Measurements from ENCODE around the gene FAAP100.

Gene FAAP100

GRCh38 chr17:81576621-81577277 is 24.6 kb upstream of the FAAP100 start:
- no peak for DNase-seq

DNA sequence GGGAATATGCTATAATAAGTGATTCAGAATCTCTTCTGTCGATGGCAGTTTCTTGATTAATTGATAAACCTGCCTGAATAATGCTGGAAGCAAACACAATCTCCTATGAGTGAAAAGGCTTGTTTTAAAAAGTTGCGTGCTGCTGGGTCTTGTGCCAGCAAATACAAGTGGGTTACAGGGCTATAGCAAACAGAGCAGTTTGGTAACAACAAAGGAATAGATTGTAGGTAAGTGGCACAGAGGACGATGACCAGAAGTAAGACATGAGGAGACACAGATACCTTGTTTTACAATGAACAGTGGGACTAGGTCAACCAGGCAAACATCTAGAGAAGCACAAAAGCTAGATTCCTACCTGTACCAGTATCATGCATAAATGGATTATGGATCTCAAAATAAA is 23.7 kb upstream of the FAAP100 start:
- no peak for DNase-seq

DNA sequence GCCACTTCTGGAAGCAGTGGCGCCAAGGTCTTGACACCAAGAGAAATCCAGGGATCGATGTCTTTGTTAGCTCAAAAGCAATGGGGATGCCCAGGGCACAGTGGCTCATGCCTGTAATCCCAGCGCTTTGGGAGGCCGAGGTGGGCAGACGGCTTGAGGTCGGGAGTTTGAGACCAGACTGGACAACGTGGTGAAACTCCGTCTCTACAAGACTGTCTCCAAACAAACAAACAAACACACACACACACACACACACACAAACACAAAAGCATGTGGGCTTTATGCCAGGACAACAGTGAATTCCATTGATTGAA is 22.4 kb upstream of the FAAP100 start:
- DNase-seq, result no peak

GRCh38 chr17:81573794-81574642 is 21.9 kb upstream of the FAAP100 start:
- no peak for DNase-seq

GRCh38 chr17:81572563-81573168 is 20.5 kb upstream of the FAAP100 start:
- DNase-seq, result no peak

DNA sequence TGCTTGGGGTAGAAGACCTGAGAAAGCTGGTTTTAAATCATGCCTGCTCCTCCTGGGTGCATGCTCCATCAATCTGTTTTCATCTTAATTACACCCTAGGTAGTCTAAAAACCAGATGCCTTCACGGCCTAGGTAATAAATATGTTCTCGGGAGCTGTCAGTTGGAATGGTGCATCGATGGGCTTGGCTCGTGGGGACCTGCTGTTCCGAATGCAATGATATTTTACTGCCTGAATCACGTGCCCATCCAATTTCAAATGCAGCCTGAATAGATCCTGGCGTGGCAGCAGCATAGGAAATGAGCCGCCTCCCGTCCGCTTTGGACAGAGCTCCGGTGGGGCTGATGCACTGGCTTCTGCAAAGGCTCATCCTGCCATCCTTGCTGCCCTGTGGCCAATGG is 18.8 kb upstream of the FAAP100 start:
- no peak for DNase-seq

DNA sequence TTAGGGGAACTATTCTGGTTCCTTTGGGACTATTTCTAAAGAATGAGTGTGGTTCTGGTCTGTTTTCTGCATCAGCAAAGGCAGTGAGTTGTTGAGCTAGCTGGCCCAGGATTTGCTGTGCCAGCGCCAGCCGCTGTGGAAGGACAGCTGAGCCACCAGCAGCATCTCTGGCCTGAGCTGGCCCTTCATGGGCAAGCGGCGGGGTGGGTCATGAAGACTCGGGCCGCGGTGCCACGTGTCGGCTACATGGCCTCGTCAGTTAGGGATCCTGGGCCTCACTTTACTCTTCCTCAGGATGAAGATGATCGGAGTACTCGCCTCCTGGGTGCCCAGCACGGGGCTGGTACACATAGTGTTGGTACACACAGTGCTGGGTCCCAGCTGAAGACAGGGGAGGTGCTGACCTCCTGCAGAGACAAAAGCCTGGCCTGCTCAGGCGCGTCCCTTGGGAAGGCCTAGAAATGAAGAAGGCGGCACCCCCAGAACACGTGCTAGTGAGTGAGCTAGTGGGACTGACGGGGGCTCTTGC is 17.9 kb upstream of the FAAP100 start:
- no peak for DNase-seq

DNA sequence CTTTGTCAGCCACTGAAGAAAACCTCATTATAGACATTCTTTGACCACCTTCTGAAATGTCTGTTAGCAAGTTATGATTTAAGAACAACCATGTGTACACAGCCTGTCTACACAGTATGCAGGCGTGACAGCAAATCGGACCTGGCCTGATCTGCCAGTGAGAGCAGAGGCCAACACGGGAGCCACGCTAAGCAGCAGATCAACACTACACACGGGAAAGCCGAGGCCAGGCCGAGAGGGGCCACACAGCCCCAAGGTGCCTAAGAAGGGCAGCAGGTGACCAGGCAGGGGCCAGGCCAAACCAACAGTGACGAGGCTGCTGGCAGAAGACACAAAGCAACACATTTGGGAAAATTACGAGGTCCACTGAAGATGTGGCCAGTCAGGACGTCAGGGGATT is 16.3 kb upstream of the FAAP100 start:
- DNase-seq, result no peak

DNA sequence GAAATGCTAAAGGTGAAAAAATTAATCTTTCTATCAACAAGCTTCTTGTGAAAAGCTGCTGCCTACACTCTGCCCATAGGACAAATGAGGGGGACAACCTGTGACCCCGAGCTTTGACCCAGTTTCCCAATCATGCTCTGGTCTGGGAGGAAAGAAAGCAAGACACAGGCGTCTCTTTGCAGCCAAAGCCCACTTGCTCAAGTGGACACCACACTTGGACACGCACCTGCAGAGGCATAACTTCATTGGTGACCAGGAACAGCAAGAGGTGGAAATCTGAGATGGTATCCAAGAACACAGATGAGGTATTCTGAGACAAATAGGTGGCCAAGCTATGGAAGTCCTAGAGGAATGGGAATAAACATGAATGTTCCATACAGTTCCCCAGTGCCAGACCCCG is 15.0 kb upstream of the FAAP100 start:
- no peak for DNase-seq

DNA sequence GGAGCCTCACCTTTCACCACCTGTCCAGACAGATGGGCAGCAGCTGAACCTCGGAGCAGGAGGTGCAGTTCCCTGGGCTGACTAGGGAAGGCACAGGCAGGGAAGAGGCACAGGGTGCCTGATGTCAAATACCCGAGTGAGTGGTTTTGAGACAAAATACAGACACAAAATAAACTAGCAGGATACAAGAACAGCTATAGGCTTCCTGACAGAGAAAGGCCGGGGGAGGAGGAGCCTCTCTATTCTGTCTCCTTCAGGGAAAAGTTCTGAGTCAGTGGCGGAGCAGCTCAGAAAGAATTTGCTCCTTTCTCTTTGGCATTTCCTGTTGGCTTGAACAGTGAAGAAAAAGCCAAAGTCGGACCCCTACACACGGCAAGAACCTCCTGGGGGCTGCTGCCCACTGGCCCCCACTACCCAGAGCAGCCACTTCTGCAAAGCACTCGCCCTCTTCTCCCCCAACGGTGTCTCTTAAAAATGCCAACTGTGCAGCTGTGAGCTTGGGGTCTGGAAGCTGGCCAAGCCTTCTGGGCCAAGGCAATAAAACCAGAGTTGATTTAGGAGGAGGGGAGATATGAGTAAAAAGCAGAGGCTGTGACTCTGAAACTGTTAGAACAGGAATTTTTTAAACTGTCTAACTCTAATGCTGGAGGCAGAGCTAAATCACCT is 14.4 kb upstream of the FAAP100 start:
- DNase-seq, result no peak

- DNase-seq, result no peak
Measured at GRCh38 chr17:81565231-81565630, 13.1 kb upstream of the FAAP100 start.

DNA sequence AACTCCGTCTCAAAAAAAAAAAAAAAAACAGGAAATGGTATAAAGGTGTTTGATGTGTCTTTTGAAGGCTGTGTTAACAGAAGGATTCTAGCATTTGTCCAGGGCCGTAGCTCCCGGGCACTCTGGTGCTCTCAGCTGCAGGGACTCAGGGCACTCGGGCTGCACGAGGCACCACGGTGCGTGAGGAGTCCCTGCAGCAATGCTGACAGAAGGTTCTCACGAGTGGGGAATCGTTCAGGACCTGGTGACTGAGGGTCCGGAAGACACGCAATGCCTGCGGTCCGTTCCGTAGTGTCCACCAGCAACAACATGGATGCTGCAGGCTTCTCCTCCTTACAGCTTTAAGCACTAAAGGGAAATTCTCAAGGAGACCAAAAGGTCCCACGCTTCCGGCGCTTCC is 12.6 kb upstream of the FAAP100 start:
- DNase-seq, result no peak

GRCh38 chr17:81563861-81564586 is 11.9 kb upstream of the FAAP100 start:
- DNase-seq, result no peak

- DNase-seq, result no peak
Measured at GRCh38 chr17:81561494-81561885, 9.3 kb upstream of the FAAP100 start.

- DNase-seq, result no peak
Measured at GRCh38 chr17:81558941-81559806, 7.0 kb upstream of the FAAP100 start.

GRCh38 chr17:81558115-81558468 is 5.9 kb upstream of the FAAP100 start:
- DNase-seq, result no peak

GRCh38 chr17:81557276-81558114 is 5.3 kb upstream of the FAAP100 start:
- no peak for DNase-seq

- DNase-seq, result no peak
Measured at GRCh38 chr17:81556863-81557262, 4.7 kb upstream of the FAAP100 start.

DNA sequence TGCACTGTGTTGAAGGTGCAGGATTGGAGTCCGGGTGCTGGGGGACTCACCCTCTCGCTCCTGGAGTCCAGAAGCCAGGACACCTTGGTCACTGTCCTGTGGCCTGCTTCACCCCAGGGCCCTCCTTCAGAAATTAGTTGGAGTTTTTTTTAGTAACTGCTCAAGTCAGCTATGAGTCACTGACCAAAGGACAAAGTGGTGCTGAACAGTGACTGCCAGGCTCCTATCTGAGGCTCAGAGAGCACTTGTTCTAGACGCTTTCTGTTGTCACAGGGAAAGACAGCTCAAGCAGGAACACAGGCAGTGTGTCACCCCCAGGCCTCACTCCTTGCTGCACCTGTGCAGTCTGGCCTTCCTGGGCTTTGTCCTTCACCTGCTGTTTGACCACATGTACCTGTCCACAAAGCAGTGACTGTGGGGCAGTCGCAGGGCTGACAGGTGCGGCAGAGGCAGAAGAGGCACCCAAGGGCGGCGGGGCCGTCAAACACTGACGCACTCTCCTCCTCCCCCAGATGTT is 4.1 kb upstream of the FAAP100 start:
- no peak for DNase-seq

GRCh38 chr17:81553616-81554181 is 1.5 kb upstream of the FAAP100 start:
- peak in 1 of 6 experiments; percentile 20 for DNase-seq

Measured in stimulated activated naive CD4-positive, alpha-beta T cell (primary cell).